K562 (cell line): ENCODE measurements around the gene FBXO33. TPM values are rescaled to one million over a fixed set of nuclear protein-coding genes. Genes with fewer than 3 reads are reported as not detected.
A peak's percentile ranks its signal among the peaks of the same experiment; 100 is the strongest.

ENCODE experiments used
- ARID2 ChIP-seq: fragments of 450-650 bp; IDR thresholded peaks from 2 replicates; pipeline ENCODE4 v1.6.1; 2017; ENCODE audit warnings: antibody characterized with exemption, mild to moderate bottlenecking
- FOXJ2 ChIP-seq: fragments of 200-800 bp; sonication (Bioruptor generic); IDR thresholded peaks from 2 replicates; pipeline ENCODE4 v1.6.1; 2016; ENCODE audit warnings: missing genetic modification characterization, missing compliant biosample characterization
- JUND ChIP-seq, 2 experiments: IDR thresholded peaks; 2 replicates in 1 of 2; 3 replicates in 1 of 2; pipeline ENCODE4 v1.6.1; 2011; ENCODE audit warnings: borderline replicate concordance in 2 of 2, low read depth in 2 of 2, low read length in 2 of 2, improper control_type of control experiment in 1 of 2, missing biosample characterization in 1 of 2, missing genetic modification characterization in 1 of 2, missing genetic modification reagents in 1 of 2
- KHSRP ChIP-seq: fragments of 450-650 bp; IDR thresholded peaks from 2 replicates; pipeline ENCODE4 v1.6.1; 2017
- MGA ChIP-seq: fragments of 450-650 bp; IDR thresholded peaks from 2 replicates; pipeline ENCODE4 v1.6.1; 2016; ENCODE audit warnings: mild to moderate bottlenecking, moderate library complexity
- RFX5 ChIP-seq: IDR thresholded peaks from 2 replicates; pipeline ENCODE4 v1.6.1; 2011; ENCODE audit warnings: low read depth, mild to moderate bottlenecking, improper control_type of control experiment, low read length
- TARDBP ChIP-seq: fragments of 450-650 bp; IDR thresholded peaks from 2 replicates; pipeline ENCODE4 v1.6.1; 2016
- XRCC5 ChIP-seq: fragments of 200-400 bp; formaldehyde crosslinking; IDR thresholded peaks from 2 replicates; pipeline ENCODE4 v1.6.1; 2017; ENCODE audit warnings: low read depth, mild to moderate bottlenecking, low read length
- ZNF695 ChIP-seq: fragments of 450-650 bp; formaldehyde crosslinking; IDR thresholded peaks from 2 replicates; pipeline ENCODE4 v1.4.0; 2020; ENCODE audit warnings: mild to moderate bottlenecking, moderate library complexity
- polyA plus RNA-seq, 8 experiments: library from polyadenylated mRNA; depleted of rRNA in 4 of 8; stranded (reverse) in 5 of 8; unstranded in 3 of 8; fragments of >200 nt; fragmentation: Nextera tagmentation in 2 of 8; fragmentation: Illumina TruSeq in 1 of 8; extraction: Ambion mirVana in 2 of 8; extraction: Trizol in 1 of 8; gene quantifications; 2 replicates each; pipeline versions ENCODE4 v1.2.1 to v1.2.3, GENCODE V29; 2011 to 2014; ENCODE audit warnings: inconsistent platforms in 1 of 8, missing spikeins in 1 of 8
- total RNA-seq, 7 experiments: library from RNA; depleted of rRNA in 6 of 7; stranded (reverse); fragments of >200 nt in 6 of 7; fragmentation: Illumina TruSeq in 2 of 7; extraction: Trizol in 2 of 7; gene quantifications; 2 replicates each; pipeline versions ENCODE4 v1.2.1 to v1.2.3, GENCODE V29; 2011 to 2021; ENCODE audit warnings: low replicate concordance in 1 of 7
- TF ChIP-seq, protein P1 (sequence below): fragments of 200-800 bp; sonication (Bioruptor generic); IDR thresholded peaks from 2 replicates; pipeline ENCODE4 v1.6.1; 2016; ENCODE audit warnings: missing genetic modification characterization, missing compliant biosample characterization

FBXO33 gene
- total and polyA plus RNA-seq, 9 of the 15 experiments (the other 6 are each of a cell fraction or from before 2014, with no cell fraction given) = 1.6 to 7.5 (median 5.0) TPM

DNA sequence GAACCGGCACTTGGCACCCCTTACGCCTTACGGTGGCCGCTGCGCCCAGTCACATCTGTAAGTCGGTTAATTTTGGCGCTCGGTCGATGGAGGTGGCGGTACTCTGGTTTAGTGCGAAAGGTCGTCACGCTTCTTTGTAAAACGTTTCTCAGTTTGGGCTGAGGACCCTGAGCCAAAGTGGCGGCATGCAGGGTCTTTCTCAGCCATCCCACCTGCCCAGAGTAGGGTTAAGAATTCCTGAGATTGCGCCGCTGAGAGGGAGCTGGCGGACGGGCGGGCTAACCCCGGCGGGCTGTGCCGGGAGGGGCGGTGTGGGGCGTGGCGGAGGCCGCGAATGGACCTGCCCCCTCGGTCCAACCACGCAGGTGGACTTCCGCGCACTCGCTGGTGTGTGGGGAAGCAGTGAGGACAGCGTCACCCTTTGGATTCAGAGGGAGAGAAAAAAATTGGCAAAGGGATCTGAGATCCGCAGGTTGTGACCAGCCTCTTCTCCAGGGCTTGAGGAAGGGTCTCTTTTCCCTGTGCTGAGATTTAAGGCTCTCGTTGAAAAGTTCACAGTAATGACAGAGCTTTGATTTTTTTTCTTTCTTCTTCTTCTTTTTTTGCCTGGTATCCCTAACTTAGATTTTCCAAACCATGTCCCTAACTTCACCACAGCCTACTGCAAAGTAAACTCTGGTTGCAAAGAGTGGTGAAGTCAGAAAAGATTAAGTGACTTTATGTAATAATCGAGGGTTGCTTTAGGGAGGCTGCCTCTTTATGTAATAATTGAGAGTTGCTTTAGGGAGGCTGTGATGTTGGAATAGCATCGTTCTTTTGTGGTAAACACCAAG lies 602 bp upstream of the FBXO33 start (continued):
- TF ChIP-seq MGA (0 out of 2 replicates have a peak, but pooled peaks have one; percentile 16), KHSRP (no peak), FOXJ2 (tag) (no peak), ZNF695 (CRISPR knock-in tag) (no peak), ARID2 (no peak), RFX5 (no peak), TARDBP (no peak), XRCC5 (no peak), JUND (IDR thresholded peaks at IDR 0.05; ENCODE audit: borderline replicate concordance, low read depth, low read length) (no peak), JUND (tag; IDR thresholded peaks at IDR 0.05; ENCODE audit: borderline replicate concordance, low read depth, low read length) (no peak; the same call in 2 of the 3 replicates)
- TF ChIP-seq, protein P1, sequence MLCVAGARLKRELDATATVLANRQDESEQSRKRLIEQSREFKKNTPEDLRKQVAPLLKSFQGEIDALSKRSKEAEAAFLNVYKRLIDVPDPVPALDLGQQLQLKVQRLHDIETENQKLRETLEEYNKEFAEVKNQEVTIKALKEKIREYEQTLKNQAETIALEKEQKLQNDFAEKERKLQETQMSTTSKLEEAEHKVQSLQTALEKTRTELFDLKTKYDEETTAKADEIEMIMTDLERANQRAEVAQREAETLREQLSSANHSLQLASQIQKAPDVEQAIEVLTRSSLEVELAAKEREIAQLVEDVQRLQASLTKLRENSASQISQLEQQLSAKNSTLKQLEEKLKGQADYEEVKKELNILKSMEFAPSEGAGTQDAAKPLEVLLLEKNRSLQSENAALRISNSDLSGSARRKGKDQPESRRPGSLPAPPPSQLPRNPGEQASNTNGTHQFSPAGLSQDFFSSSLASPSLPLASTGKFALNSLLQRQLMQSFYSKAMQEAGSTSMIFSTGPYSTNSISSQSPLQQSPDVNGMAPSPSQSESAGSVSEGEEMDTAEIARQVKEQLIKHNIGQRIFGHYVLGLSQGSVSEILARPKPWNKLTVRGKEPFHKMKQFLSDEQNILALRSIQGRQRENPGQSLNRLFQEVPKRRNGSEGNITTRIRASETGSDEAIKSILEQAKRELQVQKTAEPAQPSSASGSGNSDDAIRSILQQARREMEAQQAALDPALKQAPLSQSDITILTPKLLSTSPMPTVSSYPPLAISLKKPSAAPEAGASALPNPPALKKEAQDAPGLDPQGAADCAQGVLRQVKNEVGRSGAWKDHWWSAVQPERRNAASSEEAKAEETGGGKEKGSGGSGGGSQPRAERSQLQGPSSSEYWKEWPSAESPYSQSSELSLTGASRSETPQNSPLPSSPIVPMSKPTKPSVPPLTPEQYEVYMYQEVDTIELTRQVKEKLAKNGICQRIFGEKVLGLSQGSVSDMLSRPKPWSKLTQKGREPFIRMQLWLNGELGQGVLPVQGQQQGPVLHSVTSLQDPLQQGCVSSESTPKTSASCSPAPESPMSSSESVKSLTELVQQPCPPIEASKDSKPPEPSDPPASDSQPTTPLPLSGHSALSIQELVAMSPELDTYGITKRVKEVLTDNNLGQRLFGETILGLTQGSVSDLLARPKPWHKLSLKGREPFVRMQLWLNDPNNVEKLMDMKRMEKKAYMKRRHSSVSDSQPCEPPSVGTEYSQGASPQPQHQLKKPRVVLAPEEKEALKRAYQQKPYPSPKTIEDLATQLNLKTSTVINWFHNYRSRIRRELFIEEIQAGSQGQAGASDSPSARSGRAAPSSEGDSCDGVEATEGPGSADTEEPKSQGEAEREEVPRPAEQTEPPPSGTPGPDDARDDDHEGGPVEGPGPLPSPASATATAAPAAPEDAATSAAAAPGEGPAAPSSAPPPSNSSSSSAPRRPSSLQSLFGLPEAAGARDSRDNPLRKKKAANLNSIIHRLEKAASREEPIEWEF (CRISPR knock-in tag) = no peak
